GM21515 (cell line): ENCODE measurements around the gene SLX1A.
"Not testable (repeated sequence)": the region's sequence is repeated elsewhere in the genome, so short reads cannot be mapped to it uniquely, and the experiment has no call there.

ENCODE experiments used
- ATAC-seq: cut with Tn5 transposase; IDR thresholded peaks from one replicate; pipeline ENCODE4 v1.9.1; 2021; ENCODE audit not compliant: unreplicated experiment

SLX1A gene

DNA sequence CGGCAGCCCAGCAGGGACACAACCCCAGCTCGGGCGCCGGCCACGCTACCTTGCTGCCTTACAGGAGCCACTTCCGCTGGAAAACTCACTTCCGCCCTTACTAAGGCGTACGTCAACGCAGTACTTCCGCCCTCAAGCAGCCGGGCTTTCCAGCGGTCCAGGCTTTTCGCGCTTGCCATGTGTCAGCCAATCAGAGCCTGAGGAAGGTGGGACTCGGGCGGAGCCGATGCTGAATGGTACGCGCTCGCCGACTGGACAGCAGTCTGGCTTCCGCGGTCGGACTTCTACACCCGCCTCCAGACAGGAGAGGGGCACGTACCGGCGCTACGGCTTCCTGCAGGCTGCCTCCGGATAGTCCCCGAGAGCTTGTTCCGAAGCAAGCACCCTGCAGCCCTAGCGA lies at the start of gene SLX1A, which contains the start of gene BOLA2B:
Gene SLX1A, plus strand, starts transcription at position 261 of the 400 bp plus-strand sequence. CDS start 210 bp downstream, outside the sequence.
Gene BOLA2B, minus strand, starts transcription at position 52 of the 400 bp plus-strand sequence. CDS start 71 bp downstream, outside the sequence.
- peak; percentile 84 for ATAC-seq

- ATAC-seq: no peak
Observed at GRCh38 chr16:30144017-30144416, 49.7 kb upstream of the SLX1A start.

- ATAC-seq: no peak
Observed at GRCh38 chr16:30144917-30145316, 48.8 kb upstream of the SLX1A start.

DNA sequence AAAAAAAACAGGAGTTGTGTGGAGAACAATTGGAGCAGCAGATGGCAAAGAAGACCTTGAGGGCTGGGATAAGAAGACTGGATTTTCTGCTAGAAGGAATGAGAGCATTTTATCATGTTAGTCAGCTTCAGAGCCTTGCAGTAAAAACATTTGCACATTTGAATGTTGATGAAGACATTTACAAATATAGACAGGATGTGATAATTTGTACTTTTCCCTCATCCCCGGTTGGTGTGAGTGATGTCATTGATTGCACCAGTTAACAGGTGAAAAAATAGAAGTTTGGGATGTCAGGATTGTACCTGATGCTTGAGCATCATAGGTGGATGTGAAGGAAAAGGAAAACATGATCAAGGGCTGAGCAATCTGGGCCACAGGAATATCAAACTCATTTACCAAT lies 48.0 kb upstream of the SLX1A start:
- no peak for ATAC-seq

DNA sequence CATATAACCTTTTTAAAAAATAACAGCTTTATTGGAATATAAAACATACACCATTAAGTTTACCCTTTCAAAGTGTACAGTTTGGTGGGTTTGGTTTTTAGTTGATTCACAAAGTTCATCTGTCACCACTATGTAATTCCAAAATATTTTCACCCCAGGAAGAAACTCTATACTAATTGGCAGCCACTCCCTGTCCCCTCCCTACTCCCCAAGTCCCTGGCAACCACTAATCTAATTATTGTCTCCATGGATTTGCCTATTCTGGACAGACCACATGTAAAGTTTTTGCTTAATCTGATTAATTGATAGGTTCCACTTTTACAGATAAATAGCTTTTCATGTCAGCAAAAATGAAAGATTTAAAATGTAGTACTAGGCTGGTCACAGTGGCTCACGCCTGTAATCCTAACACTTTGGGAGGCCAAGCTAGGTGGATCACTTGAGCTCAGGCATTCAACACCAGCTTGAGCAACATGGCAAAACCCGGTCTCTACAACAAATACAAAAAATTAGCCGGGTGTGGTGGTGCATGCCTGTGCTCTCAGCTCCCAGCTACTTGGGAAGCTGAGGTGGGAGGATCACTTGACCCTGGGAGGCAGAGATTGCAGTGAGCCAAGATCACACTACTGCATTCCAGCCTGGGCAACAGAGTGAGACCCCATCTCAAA lies 45.7 kb upstream of the SLX1A start:
- no peak for ATAC-seq

DNA sequence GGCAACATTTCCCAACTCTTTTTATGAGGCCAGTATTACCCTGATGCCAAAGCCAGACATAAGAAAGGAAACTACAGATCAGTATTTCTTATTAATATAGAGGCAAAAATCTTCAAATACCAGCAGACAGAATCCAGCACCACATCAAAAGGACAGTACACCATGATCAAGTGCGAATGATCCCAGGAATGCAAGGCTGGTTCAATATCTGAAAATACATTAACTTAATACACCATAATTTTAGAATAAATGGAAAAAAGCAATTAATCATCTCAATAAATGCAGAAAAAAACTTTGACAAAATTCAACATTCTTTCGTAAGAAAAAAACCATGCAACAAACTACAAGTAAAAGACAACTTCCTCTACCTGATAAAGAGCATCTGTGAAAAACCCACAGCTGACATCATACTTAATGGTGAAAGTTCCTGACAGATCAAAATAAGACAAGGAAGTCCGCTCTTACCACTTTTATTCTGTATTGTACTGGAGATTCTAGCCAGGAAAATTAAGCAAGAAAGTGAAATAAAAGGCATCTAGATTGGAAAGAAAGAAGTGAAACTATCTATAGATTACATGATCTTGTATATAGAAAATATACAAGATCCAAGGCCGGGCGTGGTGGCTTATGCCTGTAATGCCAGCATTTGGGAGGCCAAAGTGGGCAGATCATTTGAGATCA lies 44.3 kb upstream of the SLX1A start:
- ATAC-seq: no peak

DNA sequence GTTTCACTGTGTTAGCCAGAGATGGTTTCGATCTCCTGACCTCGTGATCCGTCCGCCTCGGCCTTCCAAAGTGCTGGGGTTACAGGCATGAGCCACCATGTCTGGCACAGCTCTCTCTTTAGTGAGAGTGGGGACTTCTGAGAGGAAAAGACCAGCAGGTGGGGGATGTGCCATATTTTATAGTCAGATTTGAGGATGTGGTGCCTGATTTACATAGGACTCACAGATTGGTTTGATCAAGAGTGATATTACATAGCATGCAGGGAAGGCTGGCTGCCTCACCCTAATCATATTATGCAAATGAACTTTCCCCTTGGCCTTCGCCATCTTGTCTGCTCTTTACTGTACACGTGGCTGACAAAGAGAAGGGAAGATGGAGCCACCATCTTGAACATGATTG lies 42.6 kb upstream of the SLX1A start:
- ATAC-seq: no peak

DNA sequence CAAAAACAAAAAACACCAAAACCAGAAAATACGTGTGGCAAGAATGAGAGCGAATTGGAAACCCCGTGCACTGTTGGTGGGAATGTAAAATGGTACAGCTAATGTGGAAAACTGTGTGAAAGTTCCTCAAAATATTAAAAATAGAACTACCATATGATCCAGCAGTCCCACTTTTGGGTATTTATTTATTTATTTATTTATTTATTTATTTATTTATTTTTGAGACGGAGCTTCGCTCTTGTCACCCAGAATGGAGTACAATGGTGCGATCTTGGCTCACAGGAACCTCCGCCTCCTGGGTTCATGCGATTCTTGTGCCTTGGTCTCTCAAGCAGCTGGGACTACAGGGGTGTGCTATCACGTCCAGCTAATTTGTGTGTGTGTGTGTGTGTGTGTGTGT lies 41.2 kb upstream of the SLX1A start:
- no peak for ATAC-seq

GRCh38 chr16:30155188-30155587 lies 38.5 kb upstream of the SLX1A start:
- no peak for ATAC-seq

DNA sequence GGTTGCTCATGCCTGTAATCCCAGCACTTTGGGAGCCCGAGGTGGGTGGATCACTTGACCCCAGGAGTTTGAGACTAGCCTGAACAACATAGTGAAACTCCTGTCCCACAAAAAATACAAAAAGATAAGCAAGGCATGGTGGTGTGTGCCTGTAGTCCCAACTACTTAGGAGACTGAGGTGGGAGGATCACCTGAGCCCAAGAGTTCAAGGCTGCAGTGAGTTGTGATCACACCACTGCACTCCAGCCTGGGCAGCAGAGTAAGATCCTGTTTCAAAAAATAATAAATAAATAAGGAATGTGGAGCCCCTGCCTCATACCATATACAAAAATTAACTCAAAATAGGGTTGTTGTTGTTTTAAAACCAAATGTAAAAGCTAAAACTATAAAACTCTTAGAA lies 36.5 kb upstream of the SLX1A start:
- ATAC-seq: no peak

DNA sequence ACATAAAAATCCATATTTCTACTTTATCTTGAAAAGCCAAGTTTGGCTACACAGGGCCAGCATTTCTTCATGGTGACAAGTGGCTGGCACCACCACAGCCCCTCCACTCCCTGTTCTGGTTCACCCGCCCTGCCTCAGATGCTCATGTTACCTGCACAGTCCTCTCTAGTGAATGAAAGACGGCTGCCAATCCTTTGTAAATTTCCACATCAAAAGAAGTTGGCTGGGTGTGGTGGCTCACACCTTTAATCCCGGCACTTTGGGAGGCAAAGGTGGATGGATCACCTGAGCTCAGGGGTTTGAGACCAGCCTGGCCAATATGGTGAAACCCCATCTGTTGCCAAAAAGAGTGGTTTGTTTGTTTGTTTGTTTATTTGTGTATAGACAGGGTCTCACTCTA lies 30.1 kb upstream of the SLX1A start:
- no peak for ATAC-seq

DNA sequence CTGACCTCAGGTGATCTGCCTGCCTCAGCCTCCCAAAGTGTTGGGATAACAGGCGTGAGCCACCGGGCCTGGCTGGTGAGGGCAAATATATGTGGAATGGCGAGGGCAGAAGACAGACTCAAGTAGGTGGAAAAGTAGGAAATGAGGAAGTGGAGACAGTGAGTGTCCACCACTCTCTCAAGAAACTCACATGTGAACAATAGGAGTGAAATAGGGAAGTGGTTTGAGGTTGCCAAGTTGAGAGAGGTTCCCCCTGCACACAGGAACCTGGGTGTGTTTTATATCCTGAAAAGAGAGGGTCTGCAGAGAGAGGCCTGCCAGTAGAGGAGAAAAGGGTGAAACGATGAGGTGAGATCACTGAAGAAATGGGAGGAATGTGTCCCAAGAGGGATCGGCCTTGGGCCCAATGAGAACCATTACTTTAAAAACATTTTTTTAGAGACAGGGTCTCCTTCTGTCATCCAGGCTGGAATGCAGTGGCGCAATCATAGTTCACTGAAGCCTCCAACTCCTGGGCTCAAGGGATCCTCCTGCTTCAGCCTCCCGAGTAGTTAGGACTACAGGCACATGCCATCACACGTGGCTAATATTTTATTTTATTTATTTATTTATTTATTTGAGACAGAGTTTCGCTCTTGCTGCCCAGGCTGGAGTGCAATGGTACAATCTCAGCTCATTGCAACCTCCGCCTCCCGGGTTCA lies 27.3 kb upstream of the SLX1A start:
- ATAC-seq: no peak

- not testable (repeated sequence) for ATAC-seq
Observed at GRCh38 chr16:30168746-30169145, 24.9 kb upstream of the SLX1A start.

- ATAC-seq: not testable (repeated sequence)
Observed at GRCh38 chr16:30169416-30169815, 24.3 kb upstream of the SLX1A start.

GRCh38 chr16:30170145-30170544 lies 23.5 kb upstream of the SLX1A start:
- ATAC-seq: not testable (repeated sequence)

DNA sequence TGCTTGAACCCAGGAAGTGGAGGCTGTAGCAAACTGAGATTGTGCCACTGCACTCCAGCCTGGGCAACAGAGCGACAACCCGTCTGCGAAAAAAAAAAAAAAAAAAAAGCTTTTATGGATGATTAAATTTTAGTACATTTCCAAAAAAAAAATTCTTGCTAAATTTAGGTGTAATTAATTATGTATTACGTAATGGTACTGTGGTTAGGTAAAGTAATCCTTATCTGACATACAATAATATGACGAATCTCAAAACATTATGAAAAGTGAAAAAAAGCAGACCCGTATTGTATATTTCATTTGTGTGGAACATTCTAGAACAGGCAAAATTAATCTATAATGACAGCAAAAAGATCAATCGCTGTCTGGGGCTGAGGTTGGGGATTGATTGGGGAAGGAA lies 20.6 kb upstream of the SLX1A start:
- ATAC-seq: no peak

DNA sequence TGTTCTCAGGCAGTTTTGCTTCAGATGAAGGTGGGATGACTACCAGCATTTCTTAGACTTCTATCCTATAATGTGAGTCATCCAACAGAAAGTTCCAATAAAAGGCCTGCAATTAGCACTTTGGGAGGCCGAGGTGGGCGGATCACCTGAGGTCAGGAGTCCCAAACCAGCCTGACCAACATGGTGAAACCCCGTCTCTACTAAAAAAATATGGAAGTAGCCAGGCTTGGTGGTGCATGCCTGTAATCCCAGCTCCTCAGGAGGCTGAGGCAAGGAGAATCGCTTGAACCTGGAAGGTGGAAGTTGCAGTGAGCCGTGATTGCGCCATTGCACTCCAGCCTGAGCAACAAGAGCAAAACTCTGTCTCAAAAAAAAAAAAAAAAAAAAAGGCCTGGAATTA lies 16.8 kb upstream of the SLX1A start:
- ATAC-seq: not testable (repeated sequence)

DNA sequence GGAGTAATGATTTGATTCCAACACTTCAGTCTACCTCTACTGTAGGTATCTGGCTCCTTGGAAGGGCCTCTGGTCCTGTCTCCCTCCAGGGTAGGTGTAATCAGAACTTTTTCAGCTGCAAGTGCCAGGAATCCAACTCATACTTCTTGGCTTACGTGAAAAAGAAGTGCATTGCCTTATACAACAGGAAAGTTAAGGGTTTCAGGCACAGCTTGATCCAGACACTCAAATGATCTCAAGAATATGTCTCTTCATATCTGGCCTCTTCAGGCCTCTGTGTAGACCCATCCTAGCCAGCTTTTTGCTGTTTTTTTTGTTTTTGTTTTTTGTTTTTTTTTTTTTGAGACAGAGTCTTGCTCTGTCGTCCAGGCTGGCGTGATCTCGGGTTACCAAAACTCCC lies 14.5 kb upstream of the SLX1A start:
- no peak for ATAC-seq

DNA sequence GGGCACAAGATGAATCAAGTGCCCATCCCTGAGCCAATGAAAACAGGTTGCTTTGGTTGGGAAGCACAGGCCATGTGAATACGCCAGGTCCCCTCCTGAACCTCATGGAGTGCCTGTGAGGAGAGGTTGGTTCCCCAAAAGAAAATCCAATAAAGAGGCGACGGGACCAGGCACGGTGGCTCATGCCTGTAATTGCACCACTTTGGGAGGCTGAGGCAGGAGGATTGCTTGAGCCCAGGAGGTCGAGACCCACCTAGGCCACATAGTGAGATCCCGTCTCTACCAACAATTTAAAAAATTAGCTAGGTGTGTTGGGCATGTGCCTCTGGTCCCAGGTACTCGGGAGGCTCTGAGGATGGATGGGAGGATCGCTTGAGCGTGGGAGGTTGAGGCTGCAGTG lies 13.7 kb upstream of the SLX1A start:
- no peak for ATAC-seq

DNA sequence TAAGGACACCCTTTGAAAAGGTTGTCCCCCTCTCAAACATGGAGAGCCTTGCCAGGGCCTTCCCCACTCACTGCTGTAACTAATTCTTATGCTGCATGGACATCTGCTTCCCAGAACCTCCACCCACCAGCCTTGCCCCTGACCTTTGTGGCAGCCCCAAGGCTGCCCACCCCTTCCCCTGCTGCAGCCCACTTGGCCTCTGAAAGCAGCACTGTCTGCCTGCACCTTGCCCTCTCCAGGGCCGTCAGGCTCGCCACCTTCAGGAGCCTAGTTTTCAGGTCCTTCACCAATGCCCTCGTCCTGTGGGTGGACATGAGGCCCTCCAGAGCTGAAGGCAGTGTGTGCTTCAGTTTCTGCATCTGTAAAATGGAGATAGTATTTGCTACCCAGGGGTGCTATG lies 12.9 kb upstream of the SLX1A start:
- ATAC-seq: no peak

- peak; percentile 45 for ATAC-seq
Observed at GRCh38 chr16:30183233-30184095, 10.2 kb upstream of the SLX1A start, which contains the start of gene CORO1A. Gene CORO1A (plus strand): TSS chr16:30183602. CDS start chr16:30185210, 1,608 bp downstream.
